ENCODE data around the gene ADAMTS7.
A peak's percentile ranks its signal among the peaks of the same experiment; 100 is the strongest.

ADAMTS7 gene

DNA sequence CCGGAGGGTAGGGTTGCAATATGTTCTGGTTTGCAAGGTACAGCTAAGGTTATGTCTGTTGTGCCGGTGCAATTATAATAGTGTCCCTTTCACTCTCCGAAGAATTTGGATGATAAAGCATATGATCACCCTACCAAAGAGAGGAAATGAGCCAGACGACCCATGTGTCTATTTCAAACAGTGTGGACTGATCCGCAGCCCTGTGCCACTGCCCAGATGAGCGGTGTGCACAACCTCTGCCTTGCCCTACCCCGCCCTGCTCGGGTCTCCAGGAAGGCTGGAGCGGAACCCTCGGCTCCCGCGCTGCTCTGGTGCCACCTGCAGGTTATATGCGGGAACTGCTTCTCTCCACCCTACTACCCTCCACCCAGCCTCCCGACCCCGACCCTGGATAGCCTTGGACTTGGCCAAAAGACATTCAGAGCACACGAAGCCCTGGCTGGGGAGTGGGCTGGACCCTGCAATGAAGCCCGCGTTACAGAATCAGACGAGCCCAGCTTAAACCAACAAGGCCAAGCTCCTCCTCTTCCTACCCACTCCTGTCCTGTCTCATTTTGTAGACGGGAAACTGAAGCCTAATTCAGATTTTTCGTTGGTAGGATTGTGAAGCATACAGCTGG, 101.9 kb downstream of the ADAMTS7 start (continued):
- TF ChIP-seq, protein P1, sequence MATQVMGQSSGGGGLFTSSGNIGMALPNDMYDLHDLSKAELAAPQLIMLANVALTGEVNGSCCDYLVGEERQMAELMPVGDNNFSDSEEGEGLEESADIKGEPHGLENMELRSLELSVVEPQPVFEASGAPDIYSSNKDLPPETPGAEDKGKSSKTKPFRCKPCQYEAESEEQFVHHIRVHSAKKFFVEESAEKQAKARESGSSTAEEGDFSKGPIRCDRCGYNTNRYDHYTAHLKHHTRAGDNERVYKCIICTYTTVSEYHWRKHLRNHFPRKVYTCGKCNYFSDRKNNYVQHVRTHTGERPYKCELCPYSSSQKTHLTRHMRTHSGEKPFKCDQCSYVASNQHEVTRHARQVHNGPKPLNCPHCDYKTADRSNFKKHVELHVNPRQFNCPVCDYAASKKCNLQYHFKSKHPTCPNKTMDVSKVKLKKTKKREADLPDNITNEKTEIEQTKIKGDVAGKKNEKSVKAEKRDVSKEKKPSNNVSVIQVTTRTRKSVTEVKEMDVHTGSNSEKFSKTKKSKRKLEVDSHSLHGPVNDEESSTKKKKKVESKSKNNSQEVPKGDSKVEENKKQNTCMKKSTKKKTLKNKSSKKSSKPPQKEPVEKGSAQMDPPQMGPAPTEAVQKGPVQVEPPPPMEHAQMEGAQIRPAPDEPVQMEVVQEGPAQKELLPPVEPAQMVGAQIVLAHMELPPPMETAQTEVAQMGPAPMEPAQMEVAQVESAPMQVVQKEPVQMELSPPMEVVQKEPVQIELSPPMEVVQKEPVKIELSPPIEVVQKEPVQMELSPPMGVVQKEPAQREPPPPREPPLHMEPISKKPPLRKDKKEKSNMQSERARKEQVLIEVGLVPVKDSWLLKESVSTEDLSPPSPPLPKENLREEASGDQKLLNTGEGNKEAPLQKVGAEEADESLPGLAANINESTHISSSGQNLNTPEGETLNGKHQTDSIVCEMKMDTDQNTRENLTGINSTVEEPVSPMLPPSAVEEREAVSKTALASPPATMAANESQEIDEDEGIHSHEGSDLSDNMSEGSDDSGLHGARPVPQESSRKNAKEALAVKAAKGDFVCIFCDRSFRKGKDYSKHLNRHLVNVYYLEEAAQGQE (tag by site-specific recombination; IDR thresholded peaks at IDR 0.05) = no peak
- TF ChIP-seq ZNF366 (tag by site-specific recombination; conservative IDR thresholded peaks at IDR 0.05) (no peak), ZFP69B (tag by site-specific recombination; IDR thresholded peaks at IDR 0.05) (0 out of 2 replicates have a peak, but pooled peaks have one; percentile 36), MEIS1 (CRISPR knock-in tag; IDR thresholded peaks at IDR 0.05; ENCODE audit: borderline replicate concordance) (no peak), ZNF558 (tag by site-specific recombination; IDR thresholded peaks at IDR 0.05) (no peak), ZNF324 (tag by site-specific recombination; IDR thresholded peaks at IDR 0.05) (no peak), ZNF548 (tag by site-specific recombination; IDR thresholded peaks at IDR 0.05) (no peak), KLF16 (tag by site-specific recombination; IDR thresholded peaks at IDR 0.05) (no peak), ZNF626 (tag by site-specific recombination; IDR thresholded peaks at IDR 0.05) (no peak), ZNF629 (tag by site-specific recombination; IDR thresholded peaks at IDR 0.05) (no peak), ZBTB8A (tag by site-specific recombination; IDR thresholded peaks at IDR 0.05) (no peak), HOXD13 (CRISPR knock-in tag; IDR thresholded peaks at IDR 0.05; ENCODE audit: borderline replicate concordance) (no peak), ZBTB48 (tag by site-specific recombination; IDR thresholded peaks at IDR 0.05) (no peak), ZNF239 (tag by site-specific recombination; IDR thresholded peaks at IDR 0.05) (no peak), ZSCAN23 (tag by site-specific recombination; IDR thresholded peaks at IDR 0.05) (no peak), ZNF24 (tag by site-specific recombination; IDR thresholded peaks at IDR 0.05) (no peak), ZNF776 (tag by site-specific recombination; IDR thresholded peaks at IDR 0.05; ENCODE audit: borderline replicate concordance) (no peak), ZNF624 (tag by site-specific recombination; IDR thresholded peaks at IDR 0.05) (no peak), ZNF600 (tag by site-specific recombination; IDR thresholded peaks at IDR 0.05) (peak; percentile 69), ZNF792 (tag by site-specific recombination; IDR thresholded peaks at IDR 0.05) (no peak), EGR2 (tag by site-specific recombination; IDR thresholded peaks at IDR 0.05; ENCODE audit: low read depth) (no peak), ZNF2 (tag by site-specific recombination; IDR thresholded peaks at IDR 0.05) (peak; percentile 65), ZNF76 (tag by site-specific recombination; IDR thresholded peaks at IDR 0.05; ENCODE audit: borderline replicate concordance, low read depth) (no peak), ZNF544 (tag by site-specific recombination; IDR thresholded peaks at IDR 0.05) (no peak), ZNF214 (tag by site-specific recombination; IDR thresholded peaks at IDR 0.05; ENCODE audit: borderline replicate concordance) (no peak), ZNF837 (tag by site-specific recombination; IDR thresholded peaks at IDR 0.05) (no peak), ZNF654 (tag by site-specific recombination; IDR thresholded peaks at IDR 0.05; ENCODE audit: low read depth) (peak; percentile 74), ZNF707 (tag by site-specific recombination; IDR thresholded peaks at IDR 0.05) (no peak)
- TF ChIP-seq, protein P2, sequence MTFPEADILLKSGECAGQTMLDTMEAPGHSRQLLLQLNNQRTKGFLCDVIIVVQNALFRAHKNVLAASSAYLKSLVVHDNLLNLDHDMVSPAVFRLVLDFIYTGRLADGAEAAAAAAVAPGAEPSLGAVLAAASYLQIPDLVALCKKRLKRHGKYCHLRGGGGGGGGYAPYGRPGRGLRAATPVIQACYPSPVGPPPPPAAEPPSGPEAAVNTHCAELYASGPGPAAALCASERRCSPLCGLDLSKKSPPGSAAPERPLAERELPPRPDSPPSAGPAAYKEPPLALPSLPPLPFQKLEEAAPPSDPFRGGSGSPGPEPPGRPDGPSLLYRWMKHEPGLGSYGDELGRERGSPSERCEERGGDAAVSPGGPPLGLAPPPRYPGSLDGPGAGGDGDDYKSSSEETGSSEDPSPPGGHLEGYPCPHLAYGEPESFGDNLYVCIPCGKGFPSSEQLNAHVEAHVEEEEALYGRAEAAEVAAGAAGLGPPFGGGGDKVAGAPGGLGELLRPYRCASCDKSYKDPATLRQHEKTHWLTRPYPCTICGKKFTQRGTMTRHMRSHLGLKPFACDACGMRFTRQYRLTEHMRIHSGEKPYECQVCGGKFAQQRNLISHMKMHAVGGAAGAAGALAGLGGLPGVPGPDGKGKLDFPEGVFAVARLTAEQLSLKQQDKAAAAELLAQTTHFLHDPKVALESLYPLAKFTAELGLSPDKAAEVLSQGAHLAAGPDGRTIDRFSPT (tag by site-specific recombination; IDR thresholded peaks at IDR 0.05) = no peak
- TF ChIP-seq, protein P3, sequence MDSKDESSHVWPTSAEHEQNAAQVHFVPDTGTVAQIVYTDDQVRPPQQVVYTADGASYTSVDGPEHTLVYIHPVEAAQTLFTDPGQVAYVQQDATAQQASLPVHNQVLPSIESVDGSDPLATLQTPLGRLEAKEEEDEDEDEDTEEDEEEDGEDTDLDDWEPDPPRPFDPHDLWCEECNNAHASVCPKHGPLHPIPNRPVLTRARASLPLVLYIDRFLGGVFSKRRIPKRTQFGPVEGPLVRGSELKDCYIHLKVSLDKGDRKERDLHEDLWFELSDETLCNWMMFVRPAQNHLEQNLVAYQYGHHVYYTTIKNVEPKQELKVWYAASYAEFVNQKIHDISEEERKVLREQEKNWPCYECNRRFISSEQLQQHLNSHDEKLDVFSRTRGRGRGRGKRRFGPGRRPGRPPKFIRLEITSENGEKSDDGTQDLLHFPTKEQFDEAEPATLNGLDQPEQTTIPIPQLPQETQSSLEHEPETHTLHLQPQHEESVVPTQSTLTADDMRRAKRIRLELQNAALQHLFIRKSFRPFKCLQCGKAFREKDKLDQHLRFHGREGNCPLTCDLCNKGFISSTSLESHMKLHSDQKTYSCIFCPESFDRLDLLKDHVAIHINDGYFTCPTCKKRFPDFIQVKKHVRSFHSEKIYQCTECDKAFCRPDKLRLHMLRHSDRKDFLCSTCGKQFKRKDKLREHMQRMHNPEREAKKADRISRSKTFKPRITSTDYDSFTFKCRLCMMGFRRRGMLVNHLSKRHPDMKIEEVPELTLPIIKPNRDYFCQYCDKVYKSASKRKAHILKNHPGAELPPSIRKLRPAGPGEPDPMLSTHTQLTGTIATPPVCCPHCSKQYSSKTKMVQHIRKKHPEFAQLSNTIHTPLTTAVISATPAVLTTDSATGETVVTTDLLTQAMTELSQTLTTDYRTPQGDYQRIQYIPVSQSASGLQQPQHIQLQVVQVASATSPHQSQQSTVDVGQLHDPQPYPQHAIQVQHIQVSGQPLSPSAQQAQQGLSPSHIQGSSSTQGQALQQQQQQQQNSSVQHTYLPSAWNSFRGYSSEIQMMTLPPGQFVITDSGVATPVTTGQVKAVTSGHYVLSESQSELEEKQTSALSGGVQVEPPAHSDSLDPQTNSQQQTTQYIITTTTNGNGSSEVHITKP (tag by site-specific recombination; IDR thresholded peaks at IDR 0.05) = peak; percentile 72
- TF ChIP-seq, protein P4, sequence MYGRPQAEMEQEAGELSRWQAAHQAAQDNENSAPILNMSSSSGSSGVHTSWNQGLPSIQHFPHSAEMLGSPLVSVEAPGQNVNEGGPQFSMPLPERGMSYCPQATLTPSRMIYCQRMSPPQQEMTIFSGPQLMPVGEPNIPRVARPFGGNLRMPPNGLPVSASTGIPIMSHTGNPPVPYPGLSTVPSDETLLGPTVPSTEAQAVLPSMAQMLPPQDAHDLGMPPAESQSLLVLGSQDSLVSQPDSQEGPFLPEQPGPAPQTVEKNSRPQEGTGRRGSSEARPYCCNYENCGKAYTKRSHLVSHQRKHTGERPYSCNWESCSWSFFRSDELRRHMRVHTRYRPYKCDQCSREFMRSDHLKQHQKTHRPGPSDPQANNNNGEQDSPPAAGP (tag by site-specific recombination; IDR thresholded peaks at IDR 0.05) = peak; percentile 62; the same call in 1 of the 2 replicates
